ENCODE results near the gene GINS2.

DNA sequence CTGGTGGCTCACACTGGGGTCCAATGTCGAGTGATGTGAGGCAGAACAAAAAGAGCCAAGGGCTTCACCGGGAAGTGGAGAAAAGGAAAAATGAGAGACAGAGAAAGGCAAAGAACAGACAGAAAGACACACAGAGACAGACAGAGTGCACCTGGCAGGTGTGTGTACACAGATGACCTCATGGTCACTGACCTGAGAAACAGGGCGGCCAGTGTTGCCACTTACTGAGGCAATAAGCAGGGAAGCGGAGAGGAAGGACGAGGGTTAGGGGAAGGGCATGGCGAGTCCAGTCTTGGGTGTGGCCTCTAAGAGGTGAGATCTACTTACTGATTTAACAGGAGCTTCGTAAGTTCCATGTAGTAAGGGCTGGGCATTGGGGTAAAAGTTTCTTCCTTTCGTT lies 7.5 kb downstream of the GINS2 start:
- TF ChIP-seq, protein P1, sequence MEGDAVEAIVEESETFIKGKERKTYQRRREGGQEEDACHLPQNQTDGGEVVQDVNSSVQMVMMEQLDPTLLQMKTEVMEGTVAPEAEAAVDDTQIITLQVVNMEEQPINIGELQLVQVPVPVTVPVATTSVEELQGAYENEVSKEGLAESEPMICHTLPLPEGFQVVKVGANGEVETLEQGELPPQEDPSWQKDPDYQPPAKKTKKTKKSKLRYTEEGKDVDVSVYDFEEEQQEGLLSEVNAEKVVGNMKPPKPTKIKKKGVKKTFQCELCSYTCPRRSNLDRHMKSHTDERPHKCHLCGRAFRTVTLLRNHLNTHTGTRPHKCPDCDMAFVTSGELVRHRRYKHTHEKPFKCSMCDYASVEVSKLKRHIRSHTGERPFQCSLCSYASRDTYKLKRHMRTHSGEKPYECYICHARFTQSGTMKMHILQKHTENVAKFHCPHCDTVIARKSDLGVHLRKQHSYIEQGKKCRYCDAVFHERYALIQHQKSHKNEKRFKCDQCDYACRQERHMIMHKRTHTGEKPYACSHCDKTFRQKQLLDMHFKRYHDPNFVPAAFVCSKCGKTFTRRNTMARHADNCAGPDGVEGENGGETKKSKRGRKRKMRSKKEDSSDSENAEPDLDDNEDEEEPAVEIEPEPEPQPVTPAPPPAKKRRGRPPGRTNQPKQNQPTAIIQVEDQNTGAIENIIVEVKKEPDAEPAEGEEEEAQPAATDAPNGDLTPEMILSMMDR (conservative IDR thresholded peaks at IDR 0.05; ENCODE audit: low read length): no peak
- no peak for TF ChIP-seq EZH2phosphoT487 (IDR thresholded peaks at IDR 0.05; ENCODE audit: borderline replicate concordance, low read depth, low read length)

Measured in OCI-LY7 (cell line).